SH-SY5Y (cell line): Measurements from ENCODE around the gene NTHL1.

Source experiments
- GATA2 ChIP-seq: IDR thresholded peaks from 2 replicates; pipeline ENCODE4 v1.6.1; 2011; ENCODE audit warnings: mild to moderate bottlenecking, low read depth, low read length
- GATA3 ChIP-seq: IDR thresholded peaks from 2 replicates; pipeline ENCODE4 v1.6.1; 2011; ENCODE audit warnings: low read depth, mild to moderate bottlenecking, low read length, moderate library complexity

DNA sequence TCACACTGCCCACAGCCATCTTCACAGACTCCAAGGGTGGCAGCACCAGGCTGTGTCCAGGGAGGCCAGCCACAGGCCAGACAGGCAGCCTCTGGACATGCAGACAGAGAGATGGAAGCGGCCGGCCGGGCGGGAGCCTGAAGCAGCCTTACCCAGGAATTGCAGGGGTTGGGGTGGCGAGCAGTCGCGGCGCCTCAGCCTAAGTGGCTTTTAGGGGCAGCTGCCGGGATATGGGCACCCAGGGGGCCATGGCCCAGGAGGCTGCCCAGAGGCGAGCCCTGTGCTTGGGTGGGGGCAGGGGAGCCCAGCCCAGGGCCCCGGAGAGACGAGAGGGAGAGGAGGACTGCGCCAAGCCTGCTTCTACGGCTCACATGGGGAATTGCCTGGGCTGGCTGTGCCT, 22.4 kb downstream of the NTHL1 start:
- TF ChIP-seq GATA3 (no peak), GATA2 (no peak)
